GM19467 (cell line): ENCODE results near the gene LCN2.

Experiments used
- ATAC-seq: cut with Tn5 transposase; IDR thresholded peaks from one replicate; pipeline ENCODE4 v1.9.1; 2021; ENCODE audit warnings: mild to moderate bottlenecking, moderate library complexity; ENCODE audit not compliant: unreplicated experiment

Gene LCN2

GRCh38 chr9:128191406-128192046 lies 42.3 kb downstream of the LCN2 start, which contains the start of gene CIZ1:
Gene CIZ1 (minus strand): TSS chr9:128191572. CDS start chr9:128190857, 715 bp downstream.
- ATAC-seq: no peak

- ATAC-seq: no peak
These were observed 43.5 kb downstream of the LCN2 start for GRCh38 chr9:128192601-128193371.

DNA sequence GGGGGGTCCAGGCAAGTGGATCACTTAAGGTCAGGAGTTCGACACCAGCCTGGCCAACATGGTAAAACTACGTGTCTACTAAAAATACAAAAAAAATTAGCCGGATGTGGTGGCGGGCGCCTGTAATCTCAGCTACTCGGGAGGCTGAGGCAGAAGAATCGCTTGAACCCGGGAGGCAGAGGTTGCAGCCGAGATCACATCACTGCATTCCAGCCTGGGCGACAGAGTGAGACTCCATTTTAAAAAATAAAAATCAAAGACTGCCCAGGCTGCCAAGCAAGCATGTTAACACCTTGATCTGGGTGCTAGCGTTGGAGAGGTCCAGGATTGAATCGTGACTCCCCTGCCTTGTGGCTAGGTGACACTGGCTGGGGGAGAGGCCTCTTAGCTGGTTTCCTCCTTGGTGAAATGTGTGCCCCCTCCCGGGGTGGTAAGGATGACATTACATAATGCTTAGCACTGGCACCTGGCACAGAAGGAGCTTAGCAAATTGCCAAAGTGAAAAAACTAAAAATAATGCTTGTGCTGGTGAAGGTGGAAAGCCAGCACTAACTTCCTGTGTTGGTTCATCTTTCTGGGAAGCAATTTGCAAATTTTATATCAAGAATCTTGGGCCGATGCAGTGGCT lies 44.3 kb downstream of the LCN2 start:
- no peak for ATAC-seq

- ATAC-seq: no peak
These were observed 52.5 kb downstream of the LCN2 start for GRCh38 chr9:128201441-128202369.

- ATAC-seq: no peak
These were observed 53.4 kb downstream of the LCN2 start for GRCh38 chr9:128202648-128203023.
